Astrocyte (in vitro differentiated cells and primary cell): ENCODE measurements around the gene PAOX.

ENCODE experiments used
- EZH2 ChIP-seq: IDR thresholded peaks from 2 replicates; pipeline ENCODE4 v1.6.1; 2012; ENCODE audit warnings: mild to moderate bottlenecking, low read length, inconsistent platforms; ENCODE audit not compliant: insufficient read depth
- TF ChIP-seq, protein P1 (sequence below): IDR thresholded peaks from 2 replicates; pipeline ENCODE4 v1.5.1; 2011; ENCODE audit warnings: low read depth, mild to moderate bottlenecking, inconsistent platforms, low read length, moderate library complexity; ENCODE audit not compliant: insufficient read depth

DNA sequence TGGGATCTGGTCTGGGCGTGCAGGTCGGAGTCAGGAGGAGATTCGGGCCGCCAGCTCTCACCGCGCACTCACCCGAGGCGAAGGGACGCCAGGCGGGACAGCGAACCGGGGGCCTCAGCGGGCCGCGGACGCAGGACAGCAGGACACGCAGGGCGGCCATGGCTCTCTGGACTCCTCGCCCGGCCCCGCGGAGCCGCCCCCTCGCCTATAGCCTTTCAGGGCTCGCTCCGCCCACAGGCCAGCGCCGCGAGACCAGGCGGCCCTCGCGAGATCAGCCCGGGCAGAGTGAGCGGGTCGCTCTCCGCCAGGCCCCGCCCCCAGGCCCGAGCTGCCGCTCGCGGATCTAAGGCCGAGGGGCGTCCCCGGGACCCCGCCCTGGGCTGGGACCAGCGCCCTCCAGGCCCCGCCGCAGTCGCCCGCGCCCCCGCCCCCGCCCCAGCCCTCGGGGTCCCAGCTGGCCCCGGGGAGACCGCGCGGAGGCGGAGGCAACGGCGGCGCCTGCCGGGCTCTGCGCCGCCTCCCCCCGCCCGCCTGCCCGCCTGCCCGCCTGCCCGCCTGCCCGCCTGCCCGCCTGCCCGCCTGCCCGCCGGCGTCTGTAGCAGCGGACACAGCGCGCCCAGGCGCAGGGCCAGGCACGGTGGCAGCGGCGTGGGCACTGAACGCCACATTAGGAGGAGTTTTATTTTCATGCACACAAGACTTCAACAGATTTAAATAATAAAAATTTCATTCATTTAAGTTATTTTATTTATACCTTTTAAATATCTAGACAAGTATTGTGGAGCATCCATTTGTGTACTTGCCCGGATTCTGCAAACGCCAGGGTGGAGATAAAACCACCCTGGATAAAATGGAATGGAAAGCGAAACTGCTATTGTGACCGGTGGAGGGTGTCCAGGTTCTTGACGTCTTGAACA, 5.6 kb upstream of the PAOX start, which contains the start of gene ECHS1:
- TF ChIP-seq, protein P1, sequence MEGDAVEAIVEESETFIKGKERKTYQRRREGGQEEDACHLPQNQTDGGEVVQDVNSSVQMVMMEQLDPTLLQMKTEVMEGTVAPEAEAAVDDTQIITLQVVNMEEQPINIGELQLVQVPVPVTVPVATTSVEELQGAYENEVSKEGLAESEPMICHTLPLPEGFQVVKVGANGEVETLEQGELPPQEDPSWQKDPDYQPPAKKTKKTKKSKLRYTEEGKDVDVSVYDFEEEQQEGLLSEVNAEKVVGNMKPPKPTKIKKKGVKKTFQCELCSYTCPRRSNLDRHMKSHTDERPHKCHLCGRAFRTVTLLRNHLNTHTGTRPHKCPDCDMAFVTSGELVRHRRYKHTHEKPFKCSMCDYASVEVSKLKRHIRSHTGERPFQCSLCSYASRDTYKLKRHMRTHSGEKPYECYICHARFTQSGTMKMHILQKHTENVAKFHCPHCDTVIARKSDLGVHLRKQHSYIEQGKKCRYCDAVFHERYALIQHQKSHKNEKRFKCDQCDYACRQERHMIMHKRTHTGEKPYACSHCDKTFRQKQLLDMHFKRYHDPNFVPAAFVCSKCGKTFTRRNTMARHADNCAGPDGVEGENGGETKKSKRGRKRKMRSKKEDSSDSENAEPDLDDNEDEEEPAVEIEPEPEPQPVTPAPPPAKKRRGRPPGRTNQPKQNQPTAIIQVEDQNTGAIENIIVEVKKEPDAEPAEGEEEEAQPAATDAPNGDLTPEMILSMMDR, result no peak
- no peak for TF ChIP-seq EZH2
